NCI-H2107 treated with DMSO at 0.1 percent for 48 hours (cell line): Measurements from ENCODE around the gene PHF2.

Experiments
- DNase-seq: peaks from one replicate; lab custom pipeline; 2025; ENCODE audit not compliant: unreplicated experiment; lab: John Stamatoyannopoulos, UW

PHF2 gene

GRCh38 chr9:93676310-93677047, 100.1 kb downstream of the PHF2 start:
- DNase-seq, result no peak

- no peak for DNase-seq
These were observed 100.7 kb downstream of the PHF2 start for GRCh38 chr9:93677048-93677571.

GRCh38 chr9:93677641-93678136, 101.3 kb downstream of the PHF2 start:
- no peak for DNase-seq

GRCh38 chr9:93678199-93679019, 102.0 kb downstream of the PHF2 start:
- DNase-seq, result no peak

GRCh38 chr9:93679536-93680442, 103.4 kb downstream of the PHF2 start:
- DNase-seq, result no peak

- no peak for DNase-seq
These were observed 104.3 kb downstream of the PHF2 start for GRCh38 chr9:93680443-93681268.

GRCh38 chr9:93681269-93682154, 105.1 kb downstream of the PHF2 start:
- no peak for DNase-seq

- peak; percentile 73 for DNase-seq
These were observed 106.0 kb downstream of the PHF2 start for GRCh38 chr9:93682155-93682968.

GRCh38 chr9:93683331-93684134, 107.1 kb downstream of the PHF2 start:
- DNase-seq, result no peak

- DNase-seq, result no peak
These were observed 107.9 kb downstream of the PHF2 start for GRCh38 chr9:93684161-93684765.

- DNase-seq, result no peak
These were observed 108.6 kb downstream of the PHF2 start for GRCh38 chr9:93684806-93685543.

- no peak for DNase-seq
These were observed 109.9 kb downstream of the PHF2 start for GRCh38 chr9:93686127-93686879.

- DNase-seq, result no peak
These were observed 110.5 kb downstream of the PHF2 start for GRCh38 chr9:93686880-93687236.

- DNase-seq, result no peak
These were observed 114.2 kb downstream of the PHF2 start for GRCh38 chr9:93690618-93691017.

- no peak for DNase-seq
These were observed 116.7 kb downstream of the PHF2 start for GRCh38 chr9:93693129-93693528.
